ENCODE measurements around the gene NSA2. TPM values are rescaled to one million over a fixed set of nuclear protein-coding genes. Genes with fewer than 3 reads are reported as not detected.

Gene NSA2
- polyA plus RNA-seq, 3 donors = 31.2 to 45.9 (median 37.5) TPM

DNA sequence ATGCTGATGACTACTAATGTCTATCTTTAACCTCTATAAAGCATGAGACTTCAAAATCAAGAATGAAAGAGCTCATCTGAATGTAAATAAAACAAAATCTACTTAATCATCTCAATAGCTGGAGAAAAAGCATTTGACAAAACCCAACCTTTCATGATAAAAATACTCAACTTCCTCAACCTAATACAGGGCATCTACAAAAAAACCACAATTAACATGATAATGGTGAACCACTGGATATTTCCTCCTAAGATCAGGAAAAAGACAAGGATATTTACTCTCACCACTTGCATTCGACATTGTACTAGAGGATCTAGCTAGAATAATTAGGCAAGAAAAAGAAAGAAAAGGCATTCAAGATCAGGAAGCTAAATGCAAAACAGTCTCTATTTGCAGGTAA lies 49.8 kb downstream of the NSA2 start:
- Histone ChIP-seq H3K36me3 (replicated peaks in 1 of 2; ENCODE audit: control insufficient read depth in 1 of 2, insufficient read depth in 2 of 2, low read length in 2 of 2) (no peaks in the 10 kb centered on the region), H3K27ac (ENCODE audit: low read depth in 1 of 2, low read length in 2 of 2) (no peak overlapping the region), H3K4me2 (replicated peaks; ENCODE audit: extremely low read depth, low read length, poor library complexity, severe bottlenecking) (no peak overlapping the region), H3K79me2 (ENCODE audit: insufficient read depth, low read length) (no peaks in the 10 kb centered on the region), H2AFZ (ENCODE audit: insufficient read depth, low read depth, low read length, poor library complexity, severe bottlenecking) (no peak overlapping the region), H3K9me3 (replicated peaks in 1 of 2; ENCODE audit: control insufficient read depth in 1 of 2, insufficient read depth in 1 of 2, low read length in 2 of 2) (no peaks in the 10 kb centered on the region), H4K20me1 (ENCODE audit: insufficient read depth, low read length) (no peaks in the 10 kb centered on the region), H3K4me1 (ENCODE audit: control insufficient read depth in 1 of 2, insufficient read depth in 2 of 2, low read length in 2 of 2) (no peaks in the 10 kb centered on the region), H3K9ac (ENCODE audit: insufficient read depth, low read length, poor library complexity, severe bottlenecking) (no peak overlapping the region), H3K4me3 (replicated peaks in 1 of 3; ENCODE audit: low read depth in 2 of 3, low read length in 3 of 3) (no peak overlapping the region), H3K27me3 (ENCODE audit: control insufficient read depth in 2 of 2, insufficient read depth in 2 of 2, low read length in 2 of 2) (no peaks in the 10 kb centered on the region)
- no peaks in the 10 kb centered on the region for H3K9me3 Mint-ChIP-seq
- H3K27ac Mint-ChIP-seq = no peak overlapping the region
- no peak for DNase-seq
- TF ChIP-seq, protein P1, sequence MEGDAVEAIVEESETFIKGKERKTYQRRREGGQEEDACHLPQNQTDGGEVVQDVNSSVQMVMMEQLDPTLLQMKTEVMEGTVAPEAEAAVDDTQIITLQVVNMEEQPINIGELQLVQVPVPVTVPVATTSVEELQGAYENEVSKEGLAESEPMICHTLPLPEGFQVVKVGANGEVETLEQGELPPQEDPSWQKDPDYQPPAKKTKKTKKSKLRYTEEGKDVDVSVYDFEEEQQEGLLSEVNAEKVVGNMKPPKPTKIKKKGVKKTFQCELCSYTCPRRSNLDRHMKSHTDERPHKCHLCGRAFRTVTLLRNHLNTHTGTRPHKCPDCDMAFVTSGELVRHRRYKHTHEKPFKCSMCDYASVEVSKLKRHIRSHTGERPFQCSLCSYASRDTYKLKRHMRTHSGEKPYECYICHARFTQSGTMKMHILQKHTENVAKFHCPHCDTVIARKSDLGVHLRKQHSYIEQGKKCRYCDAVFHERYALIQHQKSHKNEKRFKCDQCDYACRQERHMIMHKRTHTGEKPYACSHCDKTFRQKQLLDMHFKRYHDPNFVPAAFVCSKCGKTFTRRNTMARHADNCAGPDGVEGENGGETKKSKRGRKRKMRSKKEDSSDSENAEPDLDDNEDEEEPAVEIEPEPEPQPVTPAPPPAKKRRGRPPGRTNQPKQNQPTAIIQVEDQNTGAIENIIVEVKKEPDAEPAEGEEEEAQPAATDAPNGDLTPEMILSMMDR (IDR thresholded peaks at IDR 0.05) = no peak
- intact Hi-C loops (cut with micrococcal nuclease) = no loop called here
- peaks cover 0 to 2% (median 0%) of the 10 kb centered on the region in 3 donors for H3K27me3 Mint-ChIP-seq (ENCODE audit: low read depth in 3 of 3)
- H3K4me1 Mint-ChIP-seq = peaks cover 27% of the 10 kb centered on the region
- H3K36me3 Mint-ChIP-seq = no peaks in the 10 kb centered on the region
- WGBS (ENCODE audit: insufficient coverage) = no CpG with 5 or more reads among the region's 1 CpG
- no peak overlapping the region for H3K4me3 Mint-ChIP-seq

GRCh38 chr5:74822288-74822687 lies 55.2 kb downstream of the NSA2 start:
- H3K36me3 Mint-ChIP-seq = no peaks in the 10 kb centered on the region
- H3K4me1 Mint-ChIP-seq = peaks cover 15% of the 10 kb centered on the region

More at GRCh38 chr5:74822288-74822687, 55.2 kb downstream of the NSA2 start:
- Histone ChIP-seq H3K79me2 (ENCODE audit: insufficient read depth, low read length) (no peaks in the 10 kb centered on the region), H3K4me1 (ENCODE audit: control insufficient read depth in 1 of 2, insufficient read depth in 2 of 2, low read length in 2 of 2) (no peaks in the 10 kb centered on the region), H3K9me3 (replicated peaks in 1 of 2; ENCODE audit: control insufficient read depth in 1 of 2, insufficient read depth in 1 of 2, low read length in 2 of 2) (no peaks in the 10 kb centered on the region), H3K27me3 (ENCODE audit: control insufficient read depth in 2 of 2, insufficient read depth in 2 of 2, low read length in 2 of 2) (no peaks in the 10 kb centered on the region), H3K4me3 (replicated peaks in 1 of 3; ENCODE audit: low read depth in 2 of 3, low read length in 3 of 3) (no peak overlapping the region), H3K27ac (ENCODE audit: low read depth in 1 of 2, low read length in 2 of 2) (no peak overlapping the region), H3K9ac (ENCODE audit: insufficient read depth, low read length, poor library complexity, severe bottlenecking) (no peak overlapping the region), H3K36me3 (replicated peaks in 1 of 2; ENCODE audit: control insufficient read depth in 1 of 2, insufficient read depth in 2 of 2, low read length in 2 of 2) (no peaks in the 10 kb centered on the region), H2AFZ (ENCODE audit: insufficient read depth, low read depth, low read length, poor library complexity, severe bottlenecking) (no peak overlapping the region), H3K4me2 (replicated peaks; ENCODE audit: extremely low read depth, low read length, poor library complexity, severe bottlenecking) (no peak overlapping the region), H4K20me1 (ENCODE audit: insufficient read depth, low read length) (no peaks in the 10 kb centered on the region)
- WGBS (ENCODE audit: insufficient coverage) = 100% methylated on average over 1 of the region's 1 CpG
- Mint-ChIP-seq H3K9me3 (no peaks in the 10 kb centered on the region), H3K27me3 (ENCODE audit: low read depth in 3 of 3) (no peaks in the 10 kb centered on the region), H3K4me3 (no peak overlapping the region), H3K27ac (no peak overlapping the region)
- intact Hi-C loops (cut with micrococcal nuclease) = no loop called here
- TF ChIP-seq, protein P1 (IDR thresholded peaks at IDR 0.05) = no peak
- no peak for DNase-seq
